ENCODE measurements around the gene RPL10. TPM values are rescaled to one million over a fixed set of nuclear protein-coding genes. Genes with fewer than 3 reads are reported as not detected.

The RPL10 gene
- total and polyA plus RNA-seq, 5 experiments from 2014 or later, result 4,733 to 7,081 (median 5,585) TPM

GRCh38 chrX:154371789-154372300 lies 26.3 kb upstream of the RPL10 start:
- H3K4me3 Mint-ChIP-seq, result peak overlapping the region; percentile 55 to 90 (median 74)
- peak; percentile 0 to 2 for ATAC-seq
- peak in 1 of 10 donors; percentile 53 for DNase-seq
- peaks cover 0 to 10% (median 0%) of the 10 kb centered on the region in 3 donors for H3K36me3 Mint-ChIP-seq
- H3K27me3 Mint-ChIP-seq, result no peaks in the 10 kb centered on the region
- peaks cover 4 to 30% (median 22%) of the 10 kb centered on the region in 4 donors for H3K4me1 Mint-ChIP-seq
- POLR2A ChIA-PET, result interaction anchor here (0.6 to 1.6 kb wide), 3 partner anchors 9 to 118 kb away, joined by 3 to 8 read pairs (median 5); partner anchors contain the start of gene SLC10A3
- H3K27ac Mint-ChIP-seq, result peak overlapping the region in 5 of 10 donors; percentile 75 to 93 (median 89)
- H3K9me3 Mint-ChIP-seq, result no peaks in the 10 kb centered on the region

- DNase-seq, result peak in 2 of 10 donors; percentile 27 to 57
Observed at GRCh38 chrX:154372612-154373022, 25.6 kb upstream of the RPL10 start.

GRCh38 chrX:154373340-154374306 lies 24.6 kb upstream of the RPL10 start:
- Mint-ChIP-seq H3K27me3 (no peaks in the 10 kb centered on the region), H3K27ac (peak overlapping the region in 5 of 10 donors; percentile 43 to 89 (median 56)), H3K4me1 (peaks cover 0 to 24% (median 15%) of the 10 kb centered on the region in 4 donors), H3K36me3 (no peaks in the 10 kb centered on the region), H3K9me3 (no peaks in the 10 kb centered on the region), H3K4me3 (peak overlapping the region; percentile 38 to 77 (median 60))
- ATAC-seq (no peak), DNase-seq (no peak)
- POLR2A ChIA-PET, result interaction anchor here (0.6 to 1.7 kb wide), 20 partner anchors 10 to 445 kb away, joined by 3 to 7 read pairs (median 4); partner anchors contain the start of genes HCFC1 and SLC10A3

More at GRCh38 chrX:154372612-154373022, 25.6 kb upstream of the RPL10 start:
- peak overlapping the region in 9 of 10 donors; percentile 38 to 93 (median 77) for H3K27ac Mint-ChIP-seq
- H3K27me3 Mint-ChIP-seq, result no peaks in the 10 kb centered on the region
- H3K4me1 Mint-ChIP-seq, result peaks cover 4 to 29% (median 21%) of the 10 kb centered on the region in 4 donors
- POLR2A ChIA-PET, result interaction anchor here (0.6 to 1.6 kb wide), 5 partner anchors 17 to 402 kb away, joined by 3 to 7 read pairs (median 4); partner anchors contain the start of genes HCFC1 and SLC10A3
- peaks cover 0 to 6% (median 0%) of the 10 kb centered on the region in 3 donors for H3K36me3 Mint-ChIP-seq
- no peak for ATAC-seq
- no peaks in the 10 kb centered on the region for H3K9me3 Mint-ChIP-seq
- H3K4me3 Mint-ChIP-seq, result peak overlapping the region; percentile 61 to 84 (median 70)

GRCh38 chrX:154374313-154375155 lies 23.6 kb upstream of the RPL10 start, which contains the start of gene FLNA:
FLNA (minus strand) TSS chrX:154374634; CDS start chrX:154371245, 3,389 bp downstream.
- no peak for DNase-seq
- Mint-ChIP-seq H3K4me1 (peaks cover 0 to 24% (median 15%) of the 10 kb centered on the region in 4 donors), H3K27ac (peak within 1 kb of the TSS in 6 of 10 donors; percentile 29 to 89 (median 50)), H3K36me3 (peaks cover 0 to 2% (median 0%) of the 10 kb centered on the region in 3 donors), H3K4me3 (peak within 1 kb of the TSS; percentile 38 to 77 (median 60)), H3K9me3 (no peaks in the 10 kb centered on the region), H3K27me3 (no peaks in the 10 kb centered on the region)
- POLR2A ChIA-PET, result interaction anchor here (0.6 to 1.7 kb wide), 11 partner anchors 10 to 446 kb away, joined by 3 to 7 read pairs (median 4); no protein-coding TSS in a partner anchor
- no peak for ATAC-seq

GRCh38 chrX:154375156-154375504 lies 23.0 kb upstream of the RPL10 start:
- ATAC-seq (no peak), DNase-seq (no peak)
- POLR2A ChIA-PET, result interaction anchor here (1.0 to 3.1 kb wide), 5 partner anchors 20 to 447 kb away, joined by 3 to 17 read pairs (median 3); no protein-coding TSS in a partner anchor
- peaks cover 0 to 3% (median 0%) of the 10 kb centered on the region in 3 donors for H3K36me3 Mint-ChIP-seq
- peaks cover 0 to 27% (median 19%) of the 10 kb centered on the region in 4 donors for H3K4me1 Mint-ChIP-seq
- no peaks in the 10 kb centered on the region for H3K27me3 Mint-ChIP-seq
- H3K4me3 Mint-ChIP-seq, result peak overlapping the region in 3 of 10 donors; percentile 20 to 74 (median 33)
- peak overlapping the region in 3 of 10 donors; percentile 29 to 60 (median 39) for H3K27ac Mint-ChIP-seq
- H3K9me3 Mint-ChIP-seq, result no peaks in the 10 kb centered on the region

- ATAC-seq, result no peak
- peaks cover 2 to 36% (median 30%) of the 10 kb centered on the region in 4 donors for H3K4me1 Mint-ChIP-seq
- no peaks in the 10 kb centered on the region for H3K27me3 Mint-ChIP-seq
- no peak for DNase-seq
- H3K36me3 Mint-ChIP-seq, result peaks cover 0 to 10% (median 0%) of the 10 kb centered on the region in 3 donors
- H3K9me3 Mint-ChIP-seq, result no peaks in the 10 kb centered on the region
- H3K4me3 Mint-ChIP-seq, result peak overlapping the region in 4 of 10 donors; percentile 30 to 65 (median 34)
- peak overlapping the region in 5 of 10 donors; percentile 13 to 91 (median 68) for H3K27ac Mint-ChIP-seq
- POLR2A ChIA-PET, result interaction anchor here (1.5 to 3.1 kb wide), 2 partner anchors 26 to 166 kb away, joined by 4 to 17 read pairs; no protein-coding TSS in a partner anchor
Observed at GRCh38 chrX:154376774-154377173, 21.4 kb upstream of the RPL10 start.

- peak overlapping the region; percentile 36 to 92 (median 70) for H3K4me3 Mint-ChIP-seq
- H3K4me1 Mint-ChIP-seq, result peaks cover 2 to 27% (median 22%) of the 10 kb centered on the region in 4 donors
- POLR2A ChIA-PET, result interaction anchor here (0.6 to 3.1 kb wide), 18 partner anchors 8 to 452 kb away, joined by 3 to 24 read pairs (median 5); partner anchors contain the start of genes LAGE3, RPL10, SLC10A3 and TAFAZZIN
- no peaks in the 10 kb centered on the region for H3K27me3 Mint-ChIP-seq
- peak; percentile 22 to 79 (median 60) for DNase-seq
- peak overlapping the region; percentile 53 to 97 (median 92) for H3K27ac Mint-ChIP-seq
- H3K9me3 Mint-ChIP-seq, result no peaks in the 10 kb centered on the region
- peaks cover 0 to 12% (median 0%) of the 10 kb centered on the region in 3 donors for H3K36me3 Mint-ChIP-seq
- peak; percentile 6 to 15 for ATAC-seq
Observed at GRCh38 chrX:154378059-154378798, 19.9 kb upstream of the RPL10 start.

GRCh38 chrX:154378799-154379568 lies 19.2 kb upstream of the RPL10 start, which contains the start of gene EMD:
EMD (plus strand) TSS chrX:154379295; CDS start chrX:154379485, 190 bp downstream.
- H3K27ac Mint-ChIP-seq, result peak within 1 kb of the TSS; percentile 74 to 97 (median 94)
- POLR2A ChIA-PET, result interaction anchor here (0.5 to 2.7 kb wide), 17 partner anchors 9 to 453 kb away, joined by 3 to 24 read pairs (median 4); partner anchors contain the start of genes LAGE3, RPL10, SLC10A3 and TAFAZZIN
- peaks cover 2 to 23% (median 21%) of the 10 kb centered on the region in 4 donors for H3K4me1 Mint-ChIP-seq
- ATAC-seq (peak; percentile 79 to 82), DNase-seq (peak; percentile 85 to 99 (median 96))
- peak within 1 kb of the TSS; percentile 73 to 92 (median 84) for H3K4me3 Mint-ChIP-seq
- no peaks in the 10 kb centered on the region for H3K9me3 Mint-ChIP-seq
- no peaks in the 10 kb centered on the region for H3K27me3 Mint-ChIP-seq
- H3K36me3 Mint-ChIP-seq, result peaks cover 0 to 12% (median 0%) of the 10 kb centered on the region in 3 donors

- H3K4me1 Mint-ChIP-seq, result peaks cover 2 to 22% (median 20%) of the 10 kb centered on the region in 4 donors
- peak overlapping the region; percentile 43 to 95 (median 94) for H3K27ac Mint-ChIP-seq
- ATAC-seq, result no peak
- peaks cover 0 to 12% (median 0%) of the 10 kb centered on the region in 3 donors for H3K36me3 Mint-ChIP-seq
- H3K27me3 Mint-ChIP-seq, result no peaks in the 10 kb centered on the region
- H3K9me3 Mint-ChIP-seq, result no peaks in the 10 kb centered on the region
- POLR2A ChIA-PET, result interaction anchor here (0.5 to 2.7 kb wide), 14 partner anchors 9 to 408 kb away, joined by 3 to 24 read pairs (median 4); partner anchors contain the start of genes LAGE3, RPL10, SLC10A3 and TAFAZZIN
- no peak for DNase-seq
- peak overlapping the region; percentile 73 to 92 (median 84) for H3K4me3 Mint-ChIP-seq
Observed at GRCh38 chrX:154379569-154379951, 18.6 kb upstream of the RPL10 start.

- ATAC-seq, result no peak
- H3K27me3 Mint-ChIP-seq, result no peaks in the 10 kb centered on the region
- DNase-seq, result peak in 1 of 10 donors; percentile 36
- H3K4me1 Mint-ChIP-seq, result peaks cover 2 to 22% (median 20%) of the 10 kb centered on the region in 4 donors
- H3K4me3 Mint-ChIP-seq, result peak overlapping the region; percentile 73 to 92 (median 84)
- H3K9me3 Mint-ChIP-seq, result no peaks in the 10 kb centered on the region
- H3K27ac Mint-ChIP-seq, result peak overlapping the region; percentile 74 to 95 (median 94)
- POLR2A ChIA-PET, result interaction anchor here (0.5 to 2.7 kb wide), 7 partner anchors 10 to 141 kb away, joined by 3 to 24 read pairs (median 7); partner anchors contain the start of gene RPL10
- peaks cover 0 to 12% (median 0%) of the 10 kb centered on the region in 3 donors for H3K36me3 Mint-ChIP-seq
Observed at GRCh38 chrX:154380153-154380552, 18.0 kb upstream of the RPL10 start.
